BE2C (cell line): Measurements from ENCODE around the gene SYNE3.
"Not testable (repeated sequence)": the region's sequence is repeated elsewhere in the genome, so short reads cannot be mapped to it uniquely, and the experiment has no call there.

ENCODE experiments used
- DNase-seq: peaks from one replicate; pipeline ENCODE4 v3.0.0-alpha.2; 2020
- H3K27me3 ChIP-seq: fragments of 250-450 bp; sonication (Bioruptor Pico); 2 replicates; pipeline ENCODE4 v1.5.1; 2020; ENCODE audit warnings: mild to moderate bottlenecking
- H3K36me3 ChIP-seq: fragments of 250-450 bp; sonication (Bioruptor Pico); 2 replicates; pipeline ENCODE4 v1.5.1; 2020; ENCODE audit warnings: mild to moderate bottlenecking
- H3K4me1 ChIP-seq: fragments of 250-450 bp; sonication (Bioruptor Pico); 2 replicates; pipeline ENCODE4 v1.5.1; 2020
- H3K4me3 ChIP-seq: 2 replicates; pipeline ENCODE4 v1.5.1; 2011; ENCODE audit warnings: low read depth, low read length
- H3K9me3 ChIP-seq: fragments of 250-450 bp; sonication (Bioruptor Pico); 2 replicates; pipeline ENCODE4 v1.5.1; 2020
- CTCF ChIP-seq: IDR thresholded peaks from 2 replicates; pipeline ENCODE4 v1.5.1; 2012; ENCODE audit warnings: mild to moderate bottlenecking, low read depth, low read length

Gene SYNE3

DNA sequence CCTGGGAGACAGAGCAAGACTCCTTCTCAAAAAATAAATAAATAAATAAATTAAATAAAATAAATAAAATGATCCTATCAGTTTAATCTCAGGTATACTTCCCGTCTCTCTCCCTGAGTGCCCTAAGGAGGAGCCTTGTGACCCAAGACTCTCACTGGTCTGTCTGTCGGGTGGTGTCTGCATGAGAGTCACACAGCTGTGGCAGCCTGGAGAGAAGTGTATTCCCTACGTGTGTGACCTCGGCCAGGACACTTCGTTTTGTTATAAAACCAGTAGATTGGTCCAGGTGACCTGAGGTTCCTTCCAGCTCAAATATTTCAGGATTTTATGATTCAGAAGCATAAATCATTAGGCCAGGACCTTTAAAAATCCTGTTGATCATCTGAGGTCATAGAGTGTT, 4.8 kb downstream of the SYNE3 start:
- H3K4me1 ChIP-seq, result peaks cover 36% of the 10 kb centered on the region
- no peak for DNase-seq
- H3K36me3 ChIP-seq, result no peaks in the 10 kb centered on the region
- no peak overlapping the region for H3K4me3 ChIP-seq
- H3K9me3 ChIP-seq, result no peaks in the 10 kb centered on the region
- no peak for TF ChIP-seq CTCF
- H3K27me3 ChIP-seq, result no peaks in the 10 kb centered on the region

DNA sequence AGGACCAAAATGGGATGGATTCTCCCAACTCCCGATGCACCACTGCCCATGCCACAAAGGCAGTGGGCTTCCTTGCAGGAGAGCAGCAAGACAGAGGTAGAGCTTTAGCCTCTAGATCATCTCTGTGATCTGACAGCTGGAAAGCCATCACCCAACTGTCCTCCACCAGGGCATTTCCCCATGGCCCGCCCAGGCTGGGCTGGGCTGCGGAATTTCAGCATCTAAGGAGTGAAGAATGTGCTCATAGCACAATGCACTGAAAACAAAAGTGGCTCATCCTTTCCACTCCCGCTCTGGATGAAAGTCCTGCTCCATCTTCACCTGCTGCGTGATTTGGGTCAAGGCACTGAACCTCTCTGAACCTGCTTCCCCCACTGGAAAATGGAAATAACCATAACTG, 5.6 kb downstream of the SYNE3 start:
- peaks cover 43% of the 10 kb centered on the region for H3K4me1 ChIP-seq
- H3K4me3 ChIP-seq, result no peak overlapping the region
- H3K36me3 ChIP-seq, result no peaks in the 10 kb centered on the region
- DNase-seq, result no peak
- H3K27me3 ChIP-seq, result no peaks in the 10 kb centered on the region
- no peaks in the 10 kb centered on the region for H3K9me3 ChIP-seq
- no peak for TF ChIP-seq CTCF

DNA sequence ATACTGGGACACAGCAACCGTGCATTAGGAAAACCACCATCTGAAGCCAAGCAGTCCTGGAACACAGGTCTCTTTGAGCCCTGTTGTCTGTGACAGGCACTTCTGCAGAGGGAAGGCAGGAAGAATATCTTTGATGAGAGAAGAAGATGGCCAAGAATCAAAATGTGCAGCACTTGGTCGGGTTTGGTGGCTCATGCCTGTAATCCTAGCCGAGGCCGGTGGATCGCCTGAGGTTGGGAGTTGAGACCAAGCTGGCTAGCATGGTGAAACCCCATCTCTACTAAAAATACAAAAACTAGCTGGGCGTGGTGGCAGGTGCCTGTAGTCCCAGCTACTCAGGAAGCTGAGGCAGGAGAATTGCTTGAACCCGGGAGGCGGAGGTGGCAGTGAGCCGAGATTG, 6.1 kb downstream of the SYNE3 start:
- not testable (repeated sequence) for H3K27me3 ChIP-seq, H3K9me3 ChIP-seq, DNase-seq, H3K4me3 ChIP-seq, H3K36me3 ChIP-seq
- peaks cover 41% of the 10 kb centered on the region for H3K4me1 ChIP-seq

- Histone ChIP-seq H3K4me1 (peaks cover 36% of the 10 kb centered on the region), H3K4me3 (no peak overlapping the region), H3K9me3 (no peaks in the 10 kb centered on the region), H3K36me3 (no peaks in the 10 kb centered on the region), H3K27me3 (no peaks in the 10 kb centered on the region)
- DNase-seq, result no peak
- TF ChIP-seq CTCF, result no peak
These were observed 7.0 kb downstream of the SYNE3 start for GRCh38 chr14:95509495-95509894.

GRCh38 chr14:95508377-95508776, 8.1 kb downstream of the SYNE3 start:
- no peak overlapping the region for H3K4me3 ChIP-seq
- no peak for DNase-seq
- peaks cover 36% of the 10 kb centered on the region for H3K4me1 ChIP-seq

DNA sequence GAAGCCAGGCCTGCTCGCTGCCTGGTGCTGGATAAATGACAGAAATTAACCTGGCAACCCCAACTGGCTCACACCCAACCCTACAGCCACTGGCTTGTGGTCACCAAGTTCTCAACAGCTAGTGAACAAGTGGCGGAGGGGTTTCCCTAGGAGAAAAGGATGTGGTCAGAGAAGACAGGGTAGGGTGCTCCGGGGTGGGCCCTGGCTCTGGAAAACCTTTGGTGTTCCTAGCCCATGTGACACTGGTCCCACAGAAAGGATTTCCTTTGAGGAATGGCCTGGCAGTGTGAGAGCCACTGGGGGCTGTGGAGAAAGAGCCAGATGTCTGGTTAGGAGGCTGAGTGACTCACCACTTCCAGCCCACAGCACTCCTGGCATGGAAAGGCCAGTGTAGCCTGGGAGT, 8.7 kb downstream of the SYNE3 start:
- DNase-seq, result peak; percentile 78
- Histone ChIP-seq H3K27me3 (no peaks in the 10 kb centered on the region), H3K4me1 (peaks cover 36% of the 10 kb centered on the region), H3K36me3 (no peaks in the 10 kb centered on the region), H3K4me3 (no peak overlapping the region), H3K9me3 (no peaks in the 10 kb centered on the region)
- no peak for TF ChIP-seq CTCF

More at GRCh38 chr14:95508377-95508776, 8.1 kb downstream of the SYNE3 start:
- Histone ChIP-seq H3K27me3 (no peaks in the 10 kb centered on the region), H3K36me3 (no peaks in the 10 kb centered on the region), H3K9me3 (no peaks in the 10 kb centered on the region)
- TF ChIP-seq CTCF, result no peak

GRCh38 chr14:95507174-95507573, 9.3 kb downstream of the SYNE3 start:
- peak; percentile 76 for DNase-seq
- Histone ChIP-seq H3K27me3 (no peaks in the 10 kb centered on the region), H3K4me1 (peaks cover 41% of the 10 kb centered on the region), H3K4me3 (no peak overlapping the region), H3K36me3 (no peaks in the 10 kb centered on the region), H3K9me3 (no peaks in the 10 kb centered on the region)
- no peak for TF ChIP-seq CTCF
